ENCODE data around the gene SPPL3. TPM values are rescaled to one million over a fixed set of nuclear protein-coding genes. Genes with fewer than 3 reads are reported as not detected.
"Not testable (repeated sequence)": the region's sequence is repeated elsewhere in the genome, so short reads cannot be mapped to it uniquely, and the experiment has no call there.

The SPPL3 gene
- total RNA-seq, 1 donor from 2014 or later = 22.3 TPM

GRCh38 chr12:120737557-120738251, 166.5 kb downstream of the SPPL3 start:
- no peak overlapping the region for H3K4me3 ChIP-seq (ENCODE audit: low read depth, low read length)
- H3K27me3 ChIP-seq (ENCODE audit: control insufficient read depth, insufficient read depth, low read length) = no peaks in the 10 kb centered on the region
- no peaks in the 10 kb centered on the region for H3K36me3 ChIP-seq (ENCODE audit: control insufficient read depth, insufficient read depth, low read length)
- peak; percentile 27 for TF ChIP-seq CTCF (IDR thresholded peaks at IDR 0.05; ENCODE audit: insufficient read depth, low read length, poor library complexity, severe bottlenecking)
- no peak for DNase-seq (ENCODE audit: low read depth)

- TF ChIP-seq CTCF (IDR thresholded peaks at IDR 0.05; ENCODE audit: insufficient read depth, low read length, poor library complexity, severe bottlenecking) = no peak
- DNase-seq (ENCODE audit: low read depth) = no peak
- Histone ChIP-seq H3K4me3 (ENCODE audit: low read depth, low read length) (no peak overlapping the region), H3K27me3 (ENCODE audit: control insufficient read depth, insufficient read depth, low read length) (no peaks in the 10 kb centered on the region), H3K36me3 (ENCODE audit: control insufficient read depth, insufficient read depth, low read length) (no peaks in the 10 kb centered on the region)
These were observed 167.5 kb downstream of the SPPL3 start for GRCh38 chr12:120736404-120737331.

GRCh38 chr12:120735181-120735580, 169.0 kb downstream of the SPPL3 start:
- Histone ChIP-seq H3K4me3 (ENCODE audit: low read depth, low read length) (no peak overlapping the region), H3K36me3 (ENCODE audit: control insufficient read depth, insufficient read depth, low read length) (no peaks in the 10 kb centered on the region), H3K27me3 (ENCODE audit: control insufficient read depth, insufficient read depth, low read length) (no peaks in the 10 kb centered on the region)
- DNase-seq (ENCODE audit: low read depth) = no peak
- TF ChIP-seq CTCF (IDR thresholded peaks at IDR 0.05; ENCODE audit: insufficient read depth, low read length, poor library complexity, severe bottlenecking) = no peak

GRCh38 chr12:120734210-120734609, 169.9 kb downstream of the SPPL3 start:
- no peak for TF ChIP-seq CTCF (IDR thresholded peaks at IDR 0.05; ENCODE audit: insufficient read depth, low read length, poor library complexity, severe bottlenecking)
- Histone ChIP-seq H3K27me3 (ENCODE audit: control insufficient read depth, insufficient read depth, low read length) (no peaks in the 10 kb centered on the region), H3K4me3 (ENCODE audit: low read depth, low read length) (no peak overlapping the region), H3K36me3 (ENCODE audit: control insufficient read depth, insufficient read depth, low read length) (no peaks in the 10 kb centered on the region)
- DNase-seq (ENCODE audit: low read depth) = no peak

- TF ChIP-seq CTCF (IDR thresholded peaks at IDR 0.05; ENCODE audit: insufficient read depth, low read length, poor library complexity, severe bottlenecking) = no peak
- H3K27me3 ChIP-seq (ENCODE audit: control insufficient read depth, insufficient read depth, low read length) = no peaks in the 10 kb centered on the region
- DNase-seq (ENCODE audit: low read depth) = no peak
- no peaks in the 10 kb centered on the region for H3K36me3 ChIP-seq (ENCODE audit: control insufficient read depth, insufficient read depth, low read length)
- H3K4me3 ChIP-seq (ENCODE audit: low read depth, low read length) = no peak overlapping the region
These were observed 170.6 kb downstream of the SPPL3 start for GRCh38 chr12:120733574-120733973.

GRCh38 chr12:120732198-120732597, 172.0 kb downstream of the SPPL3 start:
- H3K4me3 ChIP-seq (ENCODE audit: low read depth, low read length); H3K27me3 ChIP-seq (ENCODE audit: control insufficient read depth, insufficient read depth, low read length); H3K36me3 ChIP-seq (ENCODE audit: control insufficient read depth, insufficient read depth, low read length); DNase-seq (ENCODE audit: low read depth): not testable (repeated sequence)

All from kidney epithelial cell (primary cell).